Kasumi-1 (cell line): ENCODE measurements around the gene TIE1.

ENCODE experiments used
- DNase-seq, 2 experiments: peaks; one replicate each; lab custom pipeline; 2025; lab: John Stamatoyannopoulos, UW

The TIE1 gene

GRCh38 chr1:43293896-43294760 is 6.7 kb upstream of the TIE1 start:
- no peak for DNase-seq

GRCh38 chr1:43294761-43295160 is 6.0 kb upstream of the TIE1 start:
- no peak for DNase-seq

GRCh38 chr1:43296207-43296606 is 4.6 kb upstream of the TIE1 start:
- no peak for DNase-seq

- DNase-seq, result no peak
These were observed 2.7 kb upstream of the TIE1 start for GRCh38 chr1:43298055-43298454.

GRCh38 chr1:43299101-43299500 is 1.7 kb upstream of the TIE1 start:
- DNase-seq, result no peak

GRCh38 chr1:43302201-43302600 is 1.4 kb downstream of the TIE1 start:
- no peak for DNase-seq

- DNase-seq, result no peak
These were observed 2.1 kb downstream of the TIE1 start for GRCh38 chr1:43302721-43303470.

GRCh38 chr1:43303471-43304313 is 2.9 kb downstream of the TIE1 start:
- DNase-seq, result no peak

GRCh38 chr1:43304314-43304681 is 3.5 kb downstream of the TIE1 start:
- no peak for DNase-seq

- no peak for DNase-seq
These were observed 4.1 kb downstream of the TIE1 start for GRCh38 chr1:43304771-43305300.

- no peak for DNase-seq
These were observed 4.7 kb downstream of the TIE1 start for GRCh38 chr1:43305461-43305860.

- no peak for DNase-seq
These were observed 5.3 kb downstream of the TIE1 start for GRCh38 chr1:43305926-43306687.

GRCh38 chr1:43306688-43307457 is 6.1 kb downstream of the TIE1 start:
- no peak for DNase-seq

- no peak for DNase-seq
These were observed 6.8 kb downstream of the TIE1 start for GRCh38 chr1:43307458-43308158.

GRCh38 chr1:43308635-43309404 is 8.0 kb downstream of the TIE1 start:
- DNase-seq, result no peak

GRCh38 chr1:43309405-43310025 is 8.7 kb downstream of the TIE1 start:
- no peak for DNase-seq

GRCh38 chr1:43311521-43311920 is 10.7 kb downstream of the TIE1 start:
- DNase-seq, result no peak

GRCh38 chr1:43312212-43312623 is 11.4 kb downstream of the TIE1 start:
- DNase-seq, result no peak
